Kidney glomerular epithelial cell (primary cell): ENCODE data around the gene NUBP2.
A peak's percentile ranks its signal among the peaks of the same experiment; 100 is the strongest.

Source experiments
- DNase-seq: peaks from one replicate; lab custom pipeline; 2025; lab: John Stamatoyannopoulos, UW

The NUBP2 gene

GRCh38 chr16:1809281-1809801 is 26.6 kb downstream of the NUBP2 start:
- no peak for DNase-seq

- DNase-seq = no peak
These were observed 27.3 kb downstream of the NUBP2 start for GRCh38 chr16:1810106-1810505.

- no peak for DNase-seq
These were observed 27.8 kb downstream of the NUBP2 start for GRCh38 chr16:1810536-1810935.

DNA sequence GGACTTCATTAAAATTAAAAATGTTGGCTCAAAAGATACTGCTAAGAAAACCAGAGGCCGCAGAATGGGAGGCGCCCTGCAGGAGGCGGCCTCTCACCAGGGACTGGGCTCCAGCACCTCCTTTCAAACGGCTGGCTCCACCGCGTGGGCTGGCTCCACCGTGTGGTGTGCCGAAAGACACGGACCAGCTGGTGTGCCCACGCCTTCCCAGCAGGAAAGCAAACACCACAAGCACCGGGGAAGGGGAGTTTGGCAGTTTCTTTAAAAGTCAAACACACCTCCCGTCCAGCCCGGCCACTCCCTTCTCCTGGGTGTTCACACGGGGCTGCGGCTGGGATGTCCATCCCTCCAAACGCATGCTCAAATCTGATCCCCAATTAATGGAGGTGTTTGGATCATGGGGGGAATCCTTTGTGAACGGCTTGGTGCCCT is 30.0 kb downstream of the NUBP2 start:
- DNase-seq = peak; percentile 32

GRCh38 chr16:1815461-1815860 is 32.7 kb downstream of the NUBP2 start:
- DNase-seq = no peak

- DNase-seq = no peak
These were observed 33.9 kb downstream of the NUBP2 start for GRCh38 chr16:1816396-1817275.

GRCh38 chr16:1817276-1817589 is 34.5 kb downstream of the NUBP2 start:
- no peak for DNase-seq

DNA sequence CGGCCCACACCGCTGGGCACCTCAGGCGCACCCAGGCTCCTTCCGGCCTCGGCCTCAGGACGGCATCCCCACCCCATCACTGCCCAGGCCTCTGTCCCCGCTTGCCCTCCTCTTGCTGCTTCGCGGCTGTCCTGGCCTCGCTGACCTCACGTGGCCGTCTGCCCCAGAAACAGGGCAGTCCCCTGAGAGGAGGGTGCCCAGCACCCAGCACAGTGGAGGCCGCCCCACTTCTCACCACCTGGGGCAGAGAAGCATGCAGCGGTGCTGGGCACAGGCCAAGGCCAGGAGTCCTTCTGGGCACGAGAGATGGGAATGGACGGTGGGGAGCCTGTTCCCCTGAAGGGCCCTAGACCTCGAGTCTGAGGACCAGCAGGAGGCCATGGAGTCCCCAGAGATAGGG is 35.0 kb downstream of the NUBP2 start:
- DNase-seq = no peak

- no peak for DNase-seq
These were observed 35.6 kb downstream of the NUBP2 start for GRCh38 chr16:1818204-1818872.

GRCh38 chr16:1818873-1819525 is 36.2 kb downstream of the NUBP2 start:
- DNase-seq = no peak

DNA sequence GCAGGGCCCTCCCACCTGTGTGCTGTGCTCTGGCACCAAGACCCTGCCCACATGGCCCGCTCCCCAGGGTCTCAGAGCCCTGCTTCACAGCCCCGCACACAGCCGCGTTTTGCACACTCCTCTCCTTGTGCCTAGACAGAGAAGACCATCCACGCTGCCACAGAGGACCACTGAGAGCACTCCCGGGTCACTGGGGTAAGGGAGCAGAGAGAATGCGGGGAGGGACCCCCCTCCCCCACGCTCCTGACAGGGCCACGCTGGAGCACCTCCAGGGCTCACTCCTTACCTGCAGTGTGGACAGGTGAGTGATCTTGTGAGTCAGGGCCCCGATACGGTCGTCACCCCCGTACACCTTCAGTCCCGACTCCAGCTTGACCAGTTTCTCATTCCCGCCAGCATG is 36.9 kb downstream of the NUBP2 start:
- DNase-seq = no peak

DNA sequence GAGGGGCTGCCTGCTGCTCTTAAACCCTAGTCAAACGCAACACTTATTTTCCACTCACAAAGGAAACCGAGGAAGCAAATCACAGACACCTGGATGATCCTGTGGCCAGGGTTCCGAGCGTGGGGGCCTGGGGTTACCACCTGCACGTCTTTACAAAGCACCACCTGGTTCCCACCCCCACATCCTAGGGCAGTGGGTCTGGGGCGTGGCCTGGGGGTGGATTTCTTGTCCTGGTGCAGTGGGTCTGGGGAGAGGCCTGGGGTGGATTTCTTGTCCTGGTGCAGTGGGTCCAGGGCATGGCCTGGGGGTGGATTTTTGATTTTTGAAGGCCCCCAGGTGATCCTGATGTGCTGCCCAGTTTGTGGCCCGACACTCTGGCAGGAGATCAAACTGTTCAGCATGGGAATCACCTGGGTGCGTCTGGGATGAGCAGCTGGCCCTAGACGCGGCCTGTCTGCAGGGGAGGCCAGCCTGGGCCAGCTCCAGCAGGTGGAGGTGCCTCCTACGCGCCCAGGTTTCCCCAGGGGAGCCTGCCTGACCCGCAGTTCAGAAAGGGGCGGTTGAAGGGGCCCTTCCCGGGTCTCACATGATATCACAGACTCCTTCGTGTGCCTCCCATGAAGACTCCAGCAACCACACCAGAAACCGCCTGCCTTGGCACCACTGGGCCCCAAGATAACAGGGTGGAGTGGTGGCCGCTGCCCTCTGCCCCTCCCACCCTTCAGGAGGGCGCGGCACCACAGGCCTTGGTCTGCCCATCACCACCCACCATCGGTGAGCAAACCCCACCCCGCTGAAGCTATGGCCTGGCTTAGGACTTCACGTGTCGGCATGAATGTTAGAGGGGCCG is 37.6 kb downstream of the NUBP2 start:
- no peak for DNase-seq

DNA sequence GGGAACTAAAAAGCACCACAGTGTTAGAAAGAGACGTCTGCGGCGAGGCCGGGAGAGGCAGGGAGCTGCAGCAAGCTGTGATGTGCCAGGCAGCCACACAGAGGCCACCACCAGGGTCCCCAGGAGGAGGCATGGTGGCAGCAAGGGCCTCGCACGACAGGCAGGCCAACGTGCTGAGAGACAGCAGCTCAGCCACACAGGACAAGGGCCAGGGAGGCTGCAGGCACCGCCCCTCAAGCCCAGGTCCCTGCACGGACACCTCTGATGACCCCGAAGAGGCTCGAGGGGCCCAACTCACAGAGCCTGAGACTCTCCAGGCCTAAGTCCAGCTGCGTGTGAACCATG is 38.2 kb downstream of the NUBP2 start:
- DNase-seq = no peak

GRCh38 chr16:1821861-1822611 is 39.3 kb downstream of the NUBP2 start:
- DNase-seq = no peak

DNA sequence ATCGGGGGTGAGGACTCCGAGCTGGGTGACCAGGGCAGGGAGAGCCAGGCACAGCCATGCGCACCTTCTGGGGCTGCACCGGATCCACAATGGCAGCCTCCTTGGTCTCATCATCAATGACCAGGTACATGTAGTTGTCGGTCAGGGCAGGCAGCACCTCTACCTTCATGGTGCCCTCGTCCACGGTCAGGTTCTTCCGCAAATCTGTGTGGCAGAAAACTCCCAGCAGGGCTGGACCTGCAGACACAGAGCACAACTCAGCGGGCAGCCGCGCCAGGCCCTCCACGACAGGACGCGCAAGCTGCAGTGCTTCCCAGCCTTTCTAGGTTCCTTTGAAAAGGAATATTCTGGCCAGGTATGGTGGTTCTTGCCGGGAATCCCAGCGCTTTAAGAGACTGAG is 40.0 kb downstream of the NUBP2 start:
- DNase-seq = no peak

DNA sequence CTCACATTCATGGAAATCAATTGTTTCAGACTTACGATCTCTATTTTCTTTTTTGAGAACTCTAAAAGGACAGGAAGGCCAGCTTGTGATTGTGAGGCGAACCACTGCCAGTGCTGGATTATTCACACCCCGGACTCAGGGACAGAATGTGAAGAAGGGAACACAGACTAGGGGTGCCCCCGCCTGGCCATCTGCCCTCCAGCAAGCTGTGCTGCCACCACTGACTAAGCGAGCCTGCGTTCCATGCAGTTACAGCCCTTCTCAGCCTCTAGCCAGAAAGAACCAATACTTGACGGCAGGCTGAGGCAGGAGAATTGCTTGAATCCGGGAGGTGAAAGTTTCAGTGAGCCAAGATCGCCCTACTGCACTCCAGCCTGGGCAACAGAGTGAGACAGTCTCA is 41.1 kb downstream of the NUBP2 start:
- DNase-seq = no peak

DNA sequence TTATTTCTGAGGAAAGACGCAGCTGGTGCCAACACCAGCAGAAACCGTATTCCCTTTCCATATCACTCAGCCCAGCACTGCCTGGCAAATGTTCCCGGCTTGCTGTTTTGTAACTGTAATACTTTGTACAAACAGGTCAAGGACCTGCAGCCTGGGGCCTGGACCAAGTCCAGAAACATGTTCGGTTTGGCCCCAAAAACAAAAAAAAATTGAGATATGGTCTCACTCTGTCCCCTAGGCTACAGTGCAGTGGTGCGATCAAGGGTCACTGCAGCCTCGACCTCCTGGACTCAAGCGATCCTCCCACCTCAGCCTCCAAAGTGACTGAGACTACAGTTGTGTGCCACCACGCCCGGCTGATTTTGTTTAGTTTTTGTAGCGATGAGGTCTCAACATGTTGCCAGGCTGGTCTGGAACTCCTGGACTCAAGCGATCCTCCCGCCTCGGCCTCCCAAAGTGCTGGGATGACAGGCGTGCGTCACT is 42.7 kb downstream of the NUBP2 start:
- no peak for DNase-seq

GRCh38 chr16:1825864-1826690 is 43.3 kb downstream of the NUBP2 start:
- peak; percentile 67 for DNase-seq

DNA sequence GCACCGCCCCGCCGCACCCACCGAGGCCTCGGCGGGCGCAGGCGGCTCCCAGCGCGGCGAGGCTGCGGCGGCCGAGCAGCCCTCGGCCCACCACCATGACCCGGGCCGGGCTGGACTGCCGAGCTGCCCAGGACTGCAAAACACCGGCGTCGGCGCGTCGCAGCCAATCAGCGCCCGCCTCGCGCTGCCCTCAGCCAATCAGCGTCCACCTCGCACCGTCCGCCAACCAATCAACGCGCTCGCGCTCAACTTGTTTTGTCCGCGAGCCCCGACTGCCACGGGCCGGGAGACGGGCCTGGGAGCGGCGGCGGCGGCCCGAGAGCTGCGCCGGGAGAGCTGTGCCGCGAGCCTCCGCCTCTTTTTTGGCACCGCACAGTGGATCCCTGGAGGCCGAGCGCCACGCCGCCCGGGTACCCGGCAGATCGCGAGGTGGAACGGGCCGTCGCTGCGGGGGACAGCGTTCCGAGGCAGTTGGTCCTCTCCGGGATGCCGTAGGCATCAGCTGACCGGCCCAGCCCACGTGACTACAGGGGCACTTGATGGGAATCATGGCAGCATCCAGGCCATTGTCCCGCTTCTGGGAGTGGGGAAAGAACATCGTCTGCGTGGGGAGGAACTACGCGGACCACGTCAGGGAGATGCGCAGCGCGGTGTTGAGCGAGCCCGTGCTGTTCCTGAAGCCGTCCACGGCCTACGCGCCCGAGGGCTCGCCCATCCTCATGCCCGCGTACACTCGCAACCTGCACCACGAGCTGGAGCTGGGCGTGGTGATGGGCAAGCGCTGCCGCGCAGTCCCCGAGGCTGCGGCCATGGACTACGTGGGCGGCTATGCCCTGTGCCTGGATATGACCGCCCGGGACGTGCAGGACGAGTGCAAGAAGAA is 44.2 kb downstream of the NUBP2 start, which contains the start of the genes FAHD1 and HAGH:
TSS of gene FAHD1 (plus strand) at position 516 of the 883 bp plus-strand sequence. CDS start at position 549, 33 bp downstream.
TSS of gene HAGH (minus strand) at position 135 of the 883 bp plus-strand sequence. CDS start at position 97, 38 bp downstream.
- DNase-seq = peak; percentile 91
